ENCODE results near the gene MANSC1.
A peak's percentile ranks its signal among the peaks of the same experiment; 100 is the strongest.

Gene MANSC1

GRCh38 chr12:12294215-12295005 lies 55.6 kb downstream of the MANSC1 start:
- no peak for FAIRE-seq
- TF ChIP-seq POLR2A (IDR thresholded peaks at IDR 0.05; ENCODE audit: low read depth, low read length) = no peak
- TF ChIP-seq POLR2AphosphoS5 (IDR thresholded peaks at IDR 0.05; ENCODE audit: low read depth, low read length) = no peak
- no peak for TF ChIP-seq TAF1 (IDR thresholded peaks at IDR 0.05; ENCODE audit: low read depth, low read length)
- no peak for TF ChIP-seq PAX5 (IDR thresholded peaks at IDR 0.05; ENCODE audit: insufficient read depth, low read length, severe bottlenecking)
- TF ChIP-seq SPI1 (IDR thresholded peaks at IDR 0.05; ENCODE audit: low read depth, low read length) = no peak
- no peak for TF ChIP-seq POU2F2 (IDR thresholded peaks at IDR 0.05; ENCODE audit: low read depth, low read length)
- DNase-seq (ENCODE audit: insufficient read length, low spot score) = no peak

DNA sequence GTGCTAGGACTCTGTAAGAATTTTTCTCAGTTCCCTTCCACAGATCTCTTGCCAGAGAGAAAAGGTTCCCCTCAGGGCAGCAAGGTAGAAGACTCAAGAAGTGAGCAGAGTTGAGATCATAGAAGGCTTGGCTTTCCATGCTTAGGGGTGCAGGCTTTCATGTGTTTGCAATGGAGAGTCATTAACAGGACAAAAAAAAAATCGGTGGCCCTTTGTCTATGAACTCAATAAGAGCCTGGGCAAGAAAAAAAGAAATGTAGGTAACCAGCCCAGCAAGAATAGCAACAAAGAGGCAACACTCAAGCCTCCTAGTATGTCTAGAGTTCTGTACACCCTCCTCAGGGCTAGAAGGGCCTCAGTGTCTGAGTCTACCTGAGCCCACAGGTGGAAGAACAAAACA lies 59.8 kb downstream of the MANSC1 start:
- FAIRE-seq = no peak
- DNase-seq (ENCODE audit: insufficient read length, low spot score) = no peak
- TF ChIP-seq PAX5 (IDR thresholded peaks at IDR 0.05; ENCODE audit: insufficient read depth, low read length, severe bottlenecking) (no peak), SPI1 (IDR thresholded peaks at IDR 0.05; ENCODE audit: low read depth, low read length) (no peak), POU2F2 (IDR thresholded peaks at IDR 0.05; ENCODE audit: low read depth, low read length) (no peak), POLR2A (IDR thresholded peaks at IDR 0.05; ENCODE audit: low read depth, low read length) (no peak), TAF1 (IDR thresholded peaks at IDR 0.05; ENCODE audit: low read depth, low read length) (no peak), POLR2AphosphoS5 (IDR thresholded peaks at IDR 0.05; ENCODE audit: low read depth, low read length) (no peak)

- FAIRE-seq (no peak), DNase-seq (ENCODE audit: insufficient read length, low spot score) (no peak)
- no peak for TF ChIP-seq SPI1 (IDR thresholded peaks at IDR 0.05; ENCODE audit: low read depth, low read length)
- no peak for TF ChIP-seq PAX5 (IDR thresholded peaks at IDR 0.05; ENCODE audit: insufficient read depth, low read length, severe bottlenecking)
- TF ChIP-seq POLR2A (IDR thresholded peaks at IDR 0.05; ENCODE audit: low read depth, low read length) = no peak
- TF ChIP-seq TAF1 (IDR thresholded peaks at IDR 0.05; ENCODE audit: low read depth, low read length) = no peak
- TF ChIP-seq POLR2AphosphoS5 (IDR thresholded peaks at IDR 0.05; ENCODE audit: low read depth, low read length) = no peak
- no peak for TF ChIP-seq POU2F2 (IDR thresholded peaks at IDR 0.05; ENCODE audit: low read depth, low read length)
Observed at GRCh38 chr12:12286441-12286840, 63.6 kb downstream of the MANSC1 start.

- DNase-seq (ENCODE audit: insufficient read length, low spot score) (no peak), FAIRE-seq (no peak)
- TF ChIP-seq POLR2A (IDR thresholded peaks at IDR 0.05; ENCODE audit: low read depth, low read length) (no peak), PAX5 (IDR thresholded peaks at IDR 0.05; ENCODE audit: insufficient read depth, low read length, severe bottlenecking) (no peak), SPI1 (IDR thresholded peaks at IDR 0.05; ENCODE audit: low read depth, low read length) (no peak), TAF1 (IDR thresholded peaks at IDR 0.05; ENCODE audit: low read depth, low read length) (no peak), POLR2AphosphoS5 (IDR thresholded peaks at IDR 0.05; ENCODE audit: low read depth, low read length) (no peak), POU2F2 (IDR thresholded peaks at IDR 0.05; ENCODE audit: low read depth, low read length) (no peak)
Observed at GRCh38 chr12:12282761-12283425, 67.1 kb downstream of the MANSC1 start.

GRCh38 chr12:12282202-12282601 lies 67.8 kb downstream of the MANSC1 start:
- TF ChIP-seq POLR2AphosphoS5 (IDR thresholded peaks at IDR 0.05; ENCODE audit: low read depth, low read length) = no peak
- TF ChIP-seq PAX5 (IDR thresholded peaks at IDR 0.05; ENCODE audit: insufficient read depth, low read length, severe bottlenecking) = no peak
- no peak for TF ChIP-seq POLR2A (IDR thresholded peaks at IDR 0.05; ENCODE audit: low read depth, low read length)
- TF ChIP-seq SPI1 (IDR thresholded peaks at IDR 0.05; ENCODE audit: low read depth, low read length) = no peak
- TF ChIP-seq POU2F2 (IDR thresholded peaks at IDR 0.05; ENCODE audit: low read depth, low read length) = no peak
- TF ChIP-seq TAF1 (IDR thresholded peaks at IDR 0.05; ENCODE audit: low read depth, low read length) = no peak
- FAIRE-seq (no peak), DNase-seq (ENCODE audit: insufficient read length, low spot score) (no peak)

- DNase-seq (ENCODE audit: insufficient read length, low spot score) (no peak), FAIRE-seq (no peak)
- TF ChIP-seq PAX5 (IDR thresholded peaks at IDR 0.05; ENCODE audit: insufficient read depth, low read length, severe bottlenecking) = no peak
- TF ChIP-seq SPI1 (IDR thresholded peaks at IDR 0.05; ENCODE audit: low read depth, low read length) = no peak
- no peak for TF ChIP-seq POLR2A (IDR thresholded peaks at IDR 0.05; ENCODE audit: low read depth, low read length)
- TF ChIP-seq POU2F2 (IDR thresholded peaks at IDR 0.05; ENCODE audit: low read depth, low read length) = no peak
- no peak for TF ChIP-seq TAF1 (IDR thresholded peaks at IDR 0.05; ENCODE audit: low read depth, low read length)
- no peak for TF ChIP-seq POLR2AphosphoS5 (IDR thresholded peaks at IDR 0.05; ENCODE audit: low read depth, low read length)
Observed at GRCh38 chr12:12281134-12281533, 68.9 kb downstream of the MANSC1 start.

DNA sequence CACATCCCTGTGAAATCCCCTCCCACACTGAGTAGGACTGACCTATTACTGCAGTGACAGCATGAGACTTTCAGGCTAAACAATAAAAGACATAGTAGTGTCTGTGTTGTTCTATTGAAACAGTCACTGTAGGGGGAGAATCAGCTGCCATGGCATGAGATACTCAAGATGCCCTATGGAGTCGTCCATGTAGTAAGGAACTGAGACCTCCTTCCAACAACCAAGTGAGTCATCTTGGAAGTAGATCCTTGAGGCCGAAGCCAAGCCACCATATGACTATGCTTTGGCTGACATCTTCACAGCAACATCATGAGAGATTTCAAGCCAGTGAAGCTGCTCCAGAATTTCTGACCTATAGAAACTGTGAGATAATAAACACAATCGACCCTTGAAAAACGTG lies 71.1 kb downstream of the MANSC1 start:
- DNase-seq (ENCODE audit: insufficient read length, low spot score) (no peak), FAIRE-seq (no peak)
- 0 out of 2 replicates have a peak, but pooled peaks have one; percentile 16 for TF ChIP-seq SPI1 (IDR thresholded peaks at IDR 0.05; ENCODE audit: low read depth, low read length)
- no peak for TF ChIP-seq TAF1 (IDR thresholded peaks at IDR 0.05; ENCODE audit: low read depth, low read length)

Measured in GM12891 (cell line).